Natural killer cell treated with Interleukin-12 subunit alpha and Interleukin-12 subunit beta and Interleukin-15 and Interleukin-18, amount 100 ng/mL, for 72 hours (primary cell): ENCODE measurements around the gene XXYLT1. TPM values are rescaled to one million over a fixed set of nuclear protein-coding genes. Genes with fewer than 3 reads are reported as not detected.
"Not testable (repeated sequence)": the region's sequence is repeated elsewhere in the genome, so short reads cannot be mapped to it uniquely, and the experiment has no call there.

ENCODE experiments used
- ATAC-seq, 2 donors: fragments of 150-1000 bp; cut with Tn5 transposase in 1 of 2; sonication (Bioruptor Pico), chemical (Tn5 transposase) in 1 of 2; 2 replicates each; pipeline ENCODE4 v1.10.0; 2021
- DNase-seq: peaks from one replicate; pipeline ENCODE4 v3.0.0; 2022; ENCODE audit warnings: low spot score
- H3K27ac Mint-ChIP-seq, 2 donors: 1 replicate in 1 of 2; 2 replicates in 1 of 2; pipeline ENCODE4 v1.8.0; 2022; ENCODE audit warnings: mixed read lengths in 2 of 2, mild to moderate bottlenecking in 1 of 2, moderate library complexity in 1 of 2
- H3K27me3 Mint-ChIP-seq, 2 donors: 1 replicate in 1 of 2; 2 replicates in 1 of 2; pipeline ENCODE4 v1.8.0; 2022; ENCODE audit warnings: mixed read lengths in 2 of 2
- H3K36me3 Mint-ChIP-seq: one replicate; pipeline ENCODE4 v1.8.0; 2022; ENCODE audit warnings: mixed read lengths
- H3K4me1 Mint-ChIP-seq, 2 donors: 1 replicate in 1 of 2; 2 replicates in 1 of 2; pipeline ENCODE4 v1.8.0; 2022; ENCODE audit warnings: low read depth in 2 of 2, mixed read lengths in 2 of 2, mild to moderate bottlenecking in 1 of 2
- H3K4me3 Mint-ChIP-seq: one replicate; pipeline ENCODE4 v1.8.0; 2022; ENCODE audit warnings: mixed read lengths
- H3K9me3 Mint-ChIP-seq: 2 replicates; pipeline ENCODE4 v1.8.0; 2022; ENCODE audit warnings: mixed read lengths
- total RNA-seq, 2 donors: library from RNA; stranded (reverse); gene quantifications; one replicate each; pipeline ENCODE4 v1.2.3, GENCODE V29; 2022

XXYLT1 gene
- total RNA-seq, 2 donors from 2014 or later: 10.5 to 16.2 TPM

DNA sequence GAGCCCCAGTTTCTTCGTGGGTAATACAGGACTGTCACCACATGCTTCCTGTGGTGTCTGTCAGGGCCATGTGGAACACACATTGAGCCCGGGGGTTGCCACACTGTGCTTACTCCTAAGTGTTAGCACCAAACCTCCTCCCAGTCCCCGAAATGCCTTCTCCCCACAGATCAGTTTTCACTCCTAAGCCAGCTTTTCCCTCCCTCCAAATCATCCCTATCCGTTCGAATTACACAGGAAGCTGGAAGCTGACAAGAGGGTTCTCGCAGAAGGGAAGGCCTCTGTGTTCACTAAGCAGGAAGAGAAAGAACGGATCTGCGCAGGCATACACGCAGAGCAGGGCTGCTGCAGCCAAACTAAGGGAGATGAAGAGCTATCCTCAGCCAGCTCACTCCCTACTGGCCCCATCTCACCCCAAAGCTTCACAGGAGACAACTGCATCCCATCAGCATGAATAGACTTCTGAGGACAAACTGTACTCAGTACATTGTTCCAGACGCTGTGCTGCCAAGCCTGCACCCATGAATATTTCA lies 32.3 kb downstream of the XXYLT1 start:
- Mint-ChIP-seq H3K27me3 (no peaks in the 10 kb centered on the region), H3K4me1 (peaks cover 11 to 18% of the 10 kb centered on the region in 2 donors), H3K36me3 (no peaks in the 10 kb centered on the region), H3K9me3 (no peaks in the 10 kb centered on the region), H3K27ac (peak overlapping the region in 1 of 2 donors; percentile 76), H3K4me3 (no peak overlapping the region)
- DNase-seq: no peak
- peak; percentile 41 to 77 for ATAC-seq

DNA sequence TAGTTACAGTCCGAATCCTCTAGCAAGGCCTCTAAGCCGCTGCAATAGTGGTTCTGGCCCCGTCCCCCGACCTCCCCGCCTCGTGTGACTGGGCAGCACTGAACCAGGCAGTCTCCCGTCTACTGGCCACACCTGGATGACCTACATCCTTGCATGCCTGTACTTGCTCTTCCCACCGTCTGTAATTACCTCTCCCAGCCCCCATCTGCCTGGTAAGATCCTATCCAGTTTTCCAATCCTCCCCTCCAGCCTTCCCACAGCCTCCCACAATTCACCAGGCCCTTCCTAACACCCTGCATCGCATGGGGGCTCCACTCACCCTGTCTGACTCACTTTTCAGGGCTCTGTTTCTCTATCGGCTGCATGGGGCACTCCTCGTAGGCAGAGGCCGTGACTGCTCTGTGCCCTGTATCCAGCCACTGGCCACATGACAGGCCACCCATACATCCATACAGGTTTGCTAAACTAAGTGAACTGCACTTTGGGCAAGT lies 32.8 kb downstream of the XXYLT1 start:
- H3K27me3 Mint-ChIP-seq: no peaks in the 10 kb centered on the region
- no peaks in the 10 kb centered on the region for H3K9me3 Mint-ChIP-seq
- H3K36me3 Mint-ChIP-seq: no peaks in the 10 kb centered on the region
- peak in 1 of 2 donors; percentile 20 for ATAC-seq
- H3K4me3 Mint-ChIP-seq: no peak overlapping the region
- peaks cover 11 to 18% of the 10 kb centered on the region in 2 donors for H3K4me1 Mint-ChIP-seq
- DNase-seq: no peak
- H3K27ac Mint-ChIP-seq: peak overlapping the region in 1 of 2 donors; percentile 76

DNA sequence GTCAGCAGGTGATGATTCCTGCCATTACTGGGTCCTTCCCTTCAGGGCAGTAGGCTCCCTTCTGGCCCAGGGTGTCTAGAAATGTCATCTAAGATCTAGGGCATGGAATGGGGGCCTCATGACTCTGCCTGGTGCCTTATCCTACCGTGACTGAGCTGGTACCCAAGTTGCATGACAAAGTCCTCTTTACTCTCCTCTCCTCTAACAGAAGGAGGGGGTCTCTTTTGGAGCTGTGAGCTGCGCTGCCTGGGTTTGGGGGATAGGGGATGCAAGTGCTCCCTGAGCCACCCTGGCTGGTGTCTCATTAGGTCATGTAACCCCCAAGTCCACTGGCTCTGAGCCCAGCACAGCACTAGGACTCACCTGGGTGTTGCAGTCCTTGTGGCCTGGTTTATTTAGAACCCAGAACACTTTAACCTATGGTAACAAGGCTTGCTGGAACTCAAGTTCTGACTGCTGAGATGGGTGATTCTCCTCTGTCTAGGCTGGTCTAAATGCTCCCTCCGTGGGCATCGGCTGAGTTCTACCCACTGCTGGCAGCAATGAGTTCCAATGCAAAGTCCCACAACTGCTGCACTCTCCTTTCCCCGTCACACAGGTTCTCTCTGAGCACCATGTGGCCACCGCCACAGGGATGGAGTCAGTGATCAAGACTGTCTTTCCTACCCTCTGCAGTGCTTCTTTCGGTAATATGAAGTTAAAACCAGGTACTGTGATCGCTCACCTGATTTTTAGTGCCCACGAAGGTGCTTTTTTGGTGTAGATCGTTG lies 34.0 kb downstream of the XXYLT1 start:
- Mint-ChIP-seq H3K36me3 (no peaks in the 10 kb centered on the region), H3K4me1 (peaks cover 11 to 16% of the 10 kb centered on the region in 2 donors), H3K9me3 (no peaks in the 10 kb centered on the region), H3K4me3 (no peak overlapping the region), H3K27me3 (peaks cover 0 to 2% of the 10 kb centered on the region in 2 donors), H3K27ac (peak overlapping the region in 1 of 2 donors; percentile 76)
- ATAC-seq (no peak), DNase-seq (no peak)

DNA sequence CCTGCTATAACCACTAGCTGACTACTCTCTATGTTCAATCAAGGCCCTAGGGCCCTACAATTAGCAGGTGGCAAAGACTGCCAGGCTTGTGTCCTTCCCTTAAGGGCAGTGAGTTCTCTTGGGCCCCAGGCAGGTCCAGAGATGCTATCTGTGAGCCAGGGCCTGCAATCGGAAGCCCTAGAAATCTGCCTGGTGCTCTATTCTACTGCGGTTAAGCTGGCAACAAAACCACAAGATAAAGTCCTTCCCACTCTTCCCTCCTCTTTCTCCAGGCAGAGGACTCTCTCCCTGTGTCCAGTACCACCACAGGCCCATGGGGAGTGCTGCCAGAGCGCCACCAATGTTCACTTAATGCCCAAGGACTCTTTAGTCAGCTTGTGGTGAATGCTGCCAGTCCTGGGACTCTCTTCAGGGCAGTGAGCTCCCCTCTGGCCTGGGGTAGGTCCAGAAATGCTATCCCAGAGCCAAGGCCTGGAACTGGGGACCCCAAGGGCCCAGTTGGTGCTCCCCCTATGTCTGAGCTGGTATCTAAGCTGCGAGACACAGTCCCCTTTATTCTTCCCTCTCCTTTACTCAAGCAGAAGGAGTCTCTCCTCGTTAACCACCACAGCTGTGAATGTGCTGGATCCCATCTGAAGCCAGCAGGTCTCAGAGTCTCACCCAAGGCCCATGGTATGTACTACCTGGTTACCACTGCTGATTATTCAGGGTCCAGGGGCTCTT lies 34.7 kb downstream of the XXYLT1 start:
- H3K9me3 Mint-ChIP-seq: no peaks in the 10 kb centered on the region
- H3K27me3 Mint-ChIP-seq: peaks cover 0 to 2% of the 10 kb centered on the region in 2 donors
- ATAC-seq (no peak), DNase-seq (no peak)
- H3K36me3 Mint-ChIP-seq: no peaks in the 10 kb centered on the region
- H3K27ac Mint-ChIP-seq: no peak overlapping the region
- no peak overlapping the region for H3K4me3 Mint-ChIP-seq
- peaks cover 11 to 16% of the 10 kb centered on the region in 2 donors for H3K4me1 Mint-ChIP-seq

DNA sequence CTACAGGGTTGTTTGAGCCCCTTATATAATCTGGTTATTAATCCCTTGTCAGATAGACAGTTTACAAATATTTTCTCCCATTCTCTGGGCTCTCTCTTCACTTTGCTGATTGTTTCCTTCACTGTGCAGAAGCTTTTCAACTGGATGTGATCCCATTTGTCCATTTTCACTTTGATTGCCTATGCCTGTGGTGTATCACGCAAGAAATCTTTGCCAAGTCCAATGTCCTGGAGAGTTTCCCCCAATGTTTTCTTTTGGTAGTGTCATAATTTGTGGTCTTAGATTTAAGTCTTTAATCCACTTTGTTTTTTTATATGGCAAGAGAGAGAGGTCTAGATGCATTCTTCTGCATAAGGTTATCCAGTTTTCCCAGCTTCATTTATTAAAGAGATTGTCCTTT lies 40.7 kb downstream of the XXYLT1 start:
- peaks cover 0 to 8% of the 10 kb centered on the region in 2 donors for H3K4me1 Mint-ChIP-seq
- no peaks in the 10 kb centered on the region for H3K9me3 Mint-ChIP-seq
- ATAC-seq (no peak), DNase-seq (no peak)
- H3K27me3 Mint-ChIP-seq: peaks cover 0 to 2% of the 10 kb centered on the region in 2 donors
- no peak overlapping the region for H3K27ac Mint-ChIP-seq
- H3K36me3 Mint-ChIP-seq: no peaks in the 10 kb centered on the region
- H3K4me3 Mint-ChIP-seq: no peak overlapping the region

DNA sequence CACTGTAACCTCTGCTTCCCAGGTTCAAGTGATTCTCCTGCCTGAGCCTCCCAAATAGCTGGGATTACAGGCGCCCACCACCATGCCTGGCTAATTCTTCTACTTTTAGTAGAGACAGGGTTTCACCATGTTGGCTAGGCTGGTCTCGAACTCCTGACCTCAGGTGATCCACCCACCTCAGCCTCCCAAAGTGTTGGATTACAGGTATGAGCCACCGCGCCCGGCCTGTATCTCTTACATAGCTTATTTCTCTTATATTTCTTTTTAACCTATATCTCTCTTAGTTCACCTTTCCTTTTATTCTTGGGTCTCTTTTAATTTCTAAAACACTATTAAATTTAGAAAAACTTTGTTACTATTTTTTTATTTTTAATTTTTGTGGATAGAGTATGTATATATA lies 42.1 kb downstream of the XXYLT1 start:
- not testable (repeated sequence) for ATAC-seq, H3K27me3 Mint-ChIP-seq, DNase-seq, H3K4me3 Mint-ChIP-seq, H3K4me1 Mint-ChIP-seq, H3K36me3 Mint-ChIP-seq, H3K9me3 Mint-ChIP-seq, H3K27ac Mint-ChIP-seq

DNA sequence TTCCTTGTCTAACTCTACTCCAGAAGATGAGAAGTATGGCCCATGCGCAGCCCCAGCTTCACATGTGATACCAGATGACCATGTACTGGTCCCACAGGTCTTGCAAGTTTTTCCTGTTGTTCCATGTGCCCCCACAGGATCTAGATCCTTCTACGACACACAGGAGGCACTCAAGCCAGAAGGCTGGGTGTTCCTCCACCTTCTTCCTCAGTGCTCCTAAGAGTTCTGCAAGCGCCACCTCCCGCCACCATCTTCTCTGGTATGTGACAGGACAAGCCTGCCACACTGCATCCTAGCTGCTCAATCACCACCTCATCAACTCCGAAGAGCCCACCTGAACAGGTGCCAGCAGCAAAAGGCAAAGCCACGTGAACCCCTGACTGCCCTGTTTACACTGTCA lies 43.1 kb downstream of the XXYLT1 start:
- no peaks in the 10 kb centered on the region for H3K36me3 Mint-ChIP-seq
- peaks cover 0 to 8% of the 10 kb centered on the region in 2 donors for H3K4me1 Mint-ChIP-seq
- peaks cover 0 to 2% of the 10 kb centered on the region in 2 donors for H3K27me3 Mint-ChIP-seq
- no peak overlapping the region for H3K27ac Mint-ChIP-seq
- DNase-seq (no peak), ATAC-seq (peak in 1 of 2 donors; percentile 13)
- no peaks in the 10 kb centered on the region for H3K9me3 Mint-ChIP-seq
- H3K4me3 Mint-ChIP-seq: no peak overlapping the region

DNA sequence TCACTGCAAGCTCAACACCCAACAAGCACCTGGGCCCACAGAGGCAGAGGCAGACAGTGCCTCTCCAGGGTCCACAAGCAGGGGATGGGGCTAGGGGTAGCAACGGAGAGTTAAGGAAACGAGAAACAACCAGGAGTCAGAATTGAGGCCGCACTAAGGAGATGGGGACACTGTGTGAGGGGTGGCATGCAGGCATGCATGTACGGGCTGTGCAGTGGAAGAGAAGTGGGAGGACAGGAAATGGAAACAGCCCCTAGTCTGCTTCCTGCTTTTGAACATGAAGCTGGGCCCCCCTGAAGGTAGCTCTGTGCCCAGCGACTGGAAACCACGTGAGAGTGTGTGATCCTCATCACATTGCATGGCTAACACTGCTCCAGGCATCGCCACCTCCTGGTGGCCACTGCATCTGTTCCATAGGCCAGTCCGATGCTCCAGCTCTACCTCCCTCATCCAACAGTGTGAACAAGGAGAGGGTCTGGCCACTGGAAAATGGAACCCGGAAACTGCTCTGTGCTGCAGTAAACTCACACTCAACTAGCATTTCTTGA lies 44.0 kb downstream of the XXYLT1 start:
- Mint-ChIP-seq H3K4me1 (peaks cover 0 to 8% of the 10 kb centered on the region in 2 donors), H3K27ac (no peak overlapping the region), H3K4me3 (no peak overlapping the region), H3K9me3 (no peaks in the 10 kb centered on the region), H3K36me3 (no peaks in the 10 kb centered on the region), H3K27me3 (no peaks in the 10 kb centered on the region)
- ATAC-seq (peak; percentile 20 to 56), DNase-seq (no peak)

DNA sequence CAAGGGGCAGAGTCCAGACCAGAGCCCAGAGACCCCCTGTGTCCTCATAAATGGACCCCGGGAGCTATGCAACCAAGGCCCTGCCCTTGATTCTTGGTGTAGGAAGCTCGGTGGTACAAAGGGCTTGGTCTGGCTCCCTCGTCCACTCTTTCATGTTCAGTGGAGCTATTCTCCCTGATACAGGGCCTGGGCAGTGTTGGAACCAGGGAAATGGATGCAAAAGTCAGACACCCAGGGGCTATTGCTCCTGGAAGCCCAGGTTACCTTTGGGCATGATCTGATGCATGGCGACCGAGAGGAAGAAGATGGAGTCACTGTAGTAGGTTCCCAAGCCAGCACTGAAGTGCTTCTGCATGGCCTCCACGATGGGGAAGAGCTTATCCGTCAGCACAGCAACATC lies 44.5 kb downstream of the XXYLT1 start:
- no peaks in the 10 kb centered on the region for H3K9me3 Mint-ChIP-seq
- peaks cover 0 to 8% of the 10 kb centered on the region in 2 donors for H3K4me1 Mint-ChIP-seq
- no peaks in the 10 kb centered on the region for H3K36me3 Mint-ChIP-seq
- no peak overlapping the region for H3K4me3 Mint-ChIP-seq
- no peak overlapping the region for H3K27ac Mint-ChIP-seq
- H3K27me3 Mint-ChIP-seq: no peaks in the 10 kb centered on the region
- DNase-seq (no peak), ATAC-seq (no peak)

DNA sequence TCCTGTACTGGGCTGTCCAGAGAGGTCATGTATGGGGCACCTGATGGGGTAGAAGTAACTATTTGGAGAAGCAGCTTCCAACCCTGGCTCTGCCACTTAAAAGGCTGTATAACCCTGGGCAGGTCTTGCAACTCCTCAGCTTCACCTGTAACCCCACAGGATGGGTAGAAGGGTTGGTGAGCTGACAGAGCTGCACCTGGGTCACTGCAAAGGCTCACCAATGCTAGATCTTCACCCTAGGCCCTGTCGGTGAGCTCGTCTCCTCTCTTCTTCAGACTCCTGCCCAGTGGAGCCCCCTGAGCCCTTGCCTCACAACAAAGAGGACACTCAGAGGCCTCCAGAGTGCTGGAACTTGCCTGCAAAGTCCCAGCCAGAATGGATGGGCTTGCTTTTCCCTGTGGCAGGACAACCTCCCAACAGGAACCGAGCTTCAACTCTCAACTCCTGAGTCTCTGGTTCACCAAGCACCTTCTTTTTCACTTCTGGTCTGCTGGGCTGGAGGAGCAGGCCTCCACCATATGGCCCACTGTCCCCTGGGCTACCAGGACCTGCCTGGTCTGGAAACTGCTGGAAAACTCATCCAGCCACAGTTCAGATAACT lies 45.9 kb downstream of the XXYLT1 start:
- ATAC-seq (no peak), DNase-seq (no peak)
- Mint-ChIP-seq H3K4me1 (peaks cover 0 to 11% of the 10 kb centered on the region in 2 donors), H3K9me3 (no peaks in the 10 kb centered on the region), H3K4me3 (no peak overlapping the region), H3K27me3 (no peaks in the 10 kb centered on the region), H3K27ac (no peak overlapping the region), H3K36me3 (no peaks in the 10 kb centered on the region)

DNA sequence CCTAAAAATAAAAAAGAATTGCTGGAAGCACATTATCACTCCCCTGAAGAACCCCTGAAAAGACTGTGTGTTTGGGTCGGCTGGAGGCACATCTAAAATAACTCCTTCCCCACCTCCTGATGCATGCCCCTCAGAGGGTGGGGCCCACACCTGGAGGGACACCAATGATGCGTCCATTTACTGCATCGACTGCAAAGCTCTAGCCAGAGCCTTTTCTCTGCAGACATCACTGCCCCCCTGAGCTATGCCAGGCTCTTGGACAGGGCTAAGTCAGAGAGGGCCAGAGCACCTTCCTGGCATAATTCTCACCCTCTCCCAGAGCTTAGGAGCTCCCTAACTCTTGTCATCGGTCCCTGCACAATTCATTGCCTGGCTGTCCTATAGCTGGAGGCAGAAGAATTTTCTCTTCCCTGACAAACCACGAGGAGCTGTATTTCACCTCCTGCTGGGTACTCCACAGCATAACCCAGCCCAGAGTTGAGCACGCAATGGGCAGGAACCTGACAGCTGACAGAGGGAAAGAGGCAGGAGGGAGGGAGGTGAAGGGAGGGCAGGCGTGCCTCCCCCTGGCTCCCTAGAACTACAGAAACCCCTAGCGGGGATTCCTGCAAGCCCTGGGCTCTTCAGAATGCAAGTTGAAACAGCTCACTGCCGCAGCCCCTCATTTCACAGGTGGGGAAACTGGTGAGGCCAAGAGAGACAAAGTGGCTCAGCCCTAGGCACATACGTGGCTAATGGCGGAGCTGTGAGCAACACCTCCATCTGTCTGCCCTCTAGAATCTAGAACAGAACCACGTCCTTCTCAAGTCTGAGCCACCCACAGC lies 46.6 kb downstream of the XXYLT1 start:
- Mint-ChIP-seq H3K4me3 (no peak overlapping the region), H3K36me3 (no peaks in the 10 kb centered on the region), H3K27me3 (no peaks in the 10 kb centered on the region), H3K4me1 (peaks cover 0 to 11% of the 10 kb centered on the region in 2 donors), H3K9me3 (no peaks in the 10 kb centered on the region), H3K27ac (no peak overlapping the region)
- no peak for ATAC-seq
- no peak for DNase-seq

DNA sequence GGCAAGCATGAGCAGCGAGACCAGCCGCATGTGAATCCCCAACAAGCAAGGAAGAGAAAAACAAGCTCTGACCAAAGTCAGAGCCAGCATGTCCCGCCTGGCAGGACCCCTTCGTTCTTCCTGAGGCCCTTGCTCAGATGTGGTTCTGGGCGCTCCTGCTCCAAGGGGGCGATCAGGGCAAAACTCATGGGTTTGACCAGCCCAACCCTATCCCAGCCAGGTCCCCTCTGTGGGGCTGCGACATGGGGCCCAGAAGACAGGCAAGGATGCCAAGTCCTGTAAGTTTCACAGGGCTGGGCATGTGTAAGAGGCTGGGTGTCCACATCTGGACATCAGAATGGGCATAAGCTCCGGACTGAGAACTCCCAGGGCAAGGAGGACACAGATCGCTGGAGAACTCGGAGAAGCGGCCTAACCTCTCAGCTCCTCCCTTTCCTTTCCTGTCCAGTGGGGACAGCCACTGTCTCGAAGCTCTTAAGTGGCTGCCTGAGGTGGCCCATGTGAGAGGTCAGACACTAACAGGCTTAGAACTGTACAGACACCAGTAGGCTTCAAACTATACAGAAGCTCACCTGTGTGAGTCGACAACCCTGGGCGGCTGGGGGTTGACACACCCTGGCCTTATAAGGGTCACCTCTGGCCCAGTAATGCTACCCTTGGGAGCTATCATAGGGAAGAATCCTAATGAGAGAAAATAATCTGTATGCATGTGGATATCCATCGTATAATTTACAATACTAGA lies 48.9 kb downstream of the XXYLT1 start:
- Mint-ChIP-seq H3K4me3 (no peak overlapping the region), H3K4me1 (peaks cover 0 to 11% of the 10 kb centered on the region in 2 donors), H3K27me3 (no peaks in the 10 kb centered on the region), H3K9me3 (no peaks in the 10 kb centered on the region), H3K27ac (no peak overlapping the region), H3K36me3 (no peaks in the 10 kb centered on the region)
- DNase-seq: no peak
- ATAC-seq: no peak
